ENCODE measurements around the gene SHB. TPM values are rescaled to one million over a fixed set of nuclear protein-coding genes. Genes with fewer than 3 reads are reported as not detected.
A peak's percentile ranks its signal among the peaks of the same experiment; 100 is the strongest.

Gene SHB
- total RNA-seq, 2 donors from 2014 or later: 25.2 to 29.3 TPM

- intact Hi-C loops (cut with DNase I): no loop called here
- WGBS, 2 donors: 68 to 74% methylated on average over 5 of the region's 5 CpGs
- DNase-seq (no peak), ATAC-seq (no peak)
- Histone ChIP-seq H3K4me3 (no peak overlapping the region), H3K27me3 (no peaks in the 10 kb centered on the region), H3K9me3 (no peaks in the 10 kb centered on the region), H3K36me3 (replicated peaks in 1 of 2; ENCODE audit: insufficient read depth in 1 of 2, low read depth in 2 of 2) (no peaks in the 10 kb centered on the region), H3K27ac (peak overlapping the region; percentile 61 to 70 (median 64)), H3K4me1 (peaks cover 85% of the 10 kb centered on the region)
- TF ChIP-seq CTCF (IDR thresholded peaks at IDR 0.05) (no peak), POLR2A (IDR thresholded peaks at IDR 0.05) (no peak)
These were observed 45.4 kb downstream of the SHB start for GRCh38 chr9:38023661-38024035.

DNA sequence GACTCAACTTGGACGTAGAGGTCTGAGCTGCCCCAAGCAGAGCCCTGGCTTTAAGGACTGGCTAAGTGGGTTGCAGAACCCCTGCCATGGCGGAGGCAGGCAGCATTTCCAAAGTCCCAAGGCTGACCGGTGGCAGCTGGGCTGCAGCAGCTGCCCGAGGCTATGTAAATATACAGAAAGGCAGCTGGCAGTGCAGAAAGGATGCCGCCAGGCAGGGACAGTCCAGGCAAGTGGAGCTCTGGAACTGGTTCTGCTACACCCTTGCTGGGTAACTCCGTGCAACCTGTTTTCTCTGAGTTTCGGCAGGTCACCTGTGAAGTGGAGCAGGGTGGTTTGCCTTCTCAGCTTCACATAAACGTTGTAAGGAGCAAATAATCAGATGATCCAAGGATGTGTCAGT lies 46.0 kb downstream of the SHB start:
- Histone ChIP-seq H3K9me3 (no peaks in the 10 kb centered on the region), H3K4me1 (peaks cover 85% of the 10 kb centered on the region), H3K4me3 (no peak overlapping the region), H3K27ac (peak overlapping the region; percentile 61 to 70 (median 64)), H3K36me3 (replicated peaks in 1 of 2; ENCODE audit: insufficient read depth in 1 of 2, low read depth in 2 of 2) (no peaks in the 10 kb centered on the region), H3K27me3 (no peaks in the 10 kb centered on the region)
- ATAC-seq (peak; percentile 82), DNase-seq (peak; percentile 73 to 91 (median 88))
- 16 to 19% methylated on average over 8 of the region's 8 CpGs for WGBS, 2 donors
- TF ChIP-seq POLR2A (IDR thresholded peaks at IDR 0.05) (peak in 1 of 3 donors; percentile 13), CTCF (IDR thresholded peaks at IDR 0.05) (peak in 2 of 7 experiments; percentile 6 to 17)
- intact Hi-C loops (cut with DNase I): no loop called here

DNA sequence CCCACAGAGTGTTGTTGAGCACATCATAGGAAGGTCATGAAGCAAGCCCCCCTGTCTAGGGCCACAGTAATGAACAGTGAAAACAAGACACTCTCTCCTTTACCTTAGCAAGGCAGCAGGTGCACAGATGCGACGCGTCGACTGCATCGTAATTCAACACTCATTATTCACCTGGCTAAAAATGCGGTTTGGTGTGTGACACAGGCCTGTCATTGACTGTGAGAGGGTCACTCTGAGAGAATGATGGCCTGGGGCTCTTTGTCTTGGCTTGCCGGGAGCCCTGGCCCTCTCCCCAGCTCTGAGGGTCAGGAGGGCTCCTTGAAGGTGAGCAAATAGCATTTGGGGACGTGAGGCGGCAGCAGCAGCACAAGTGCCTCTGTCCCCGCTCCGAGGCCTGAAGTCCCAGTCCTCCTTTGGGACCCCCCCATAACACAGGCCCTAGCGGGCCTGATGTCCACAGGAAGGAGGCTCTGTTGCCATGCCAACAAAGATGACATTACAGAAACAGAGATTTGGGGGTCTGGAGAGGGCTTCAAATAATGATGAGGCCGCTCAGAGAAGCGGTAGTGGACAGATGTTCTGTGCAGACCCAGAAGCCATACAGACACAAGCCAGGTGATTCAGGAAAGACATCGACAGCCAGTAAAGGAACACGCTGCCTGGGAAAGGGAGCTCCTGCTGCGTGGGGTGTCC lies 46.7 kb downstream of the SHB start:
- ATAC-seq (no peak), DNase-seq (no peak)
- 83 to 89% methylated on average over 12 to 17 of the region's 17 CpGs for WGBS, 2 donors
- TF ChIP-seq CTCF (IDR thresholded peaks at IDR 0.05) (no peak), POLR2A (IDR thresholded peaks at IDR 0.05) (no peak)
- Histone ChIP-seq H3K4me1 (peaks cover 85% of the 10 kb centered on the region), H3K27me3 (no peaks in the 10 kb centered on the region), H3K36me3 (replicated peaks in 1 of 2; ENCODE audit: insufficient read depth in 1 of 2, low read depth in 2 of 2) (no peaks in the 10 kb centered on the region), H3K9me3 (no peaks in the 10 kb centered on the region), H3K4me3 (no peak overlapping the region), H3K27ac (peak overlapping the region; percentile 61 to 70 (median 64))
- intact Hi-C loops (cut with DNase I): no loop called here

GRCh38 chr9:38020151-38021076 lies 48.6 kb downstream of the SHB start:
- Histone ChIP-seq H3K4me3 (no peak overlapping the region), H3K36me3 (replicated peaks in 1 of 2; ENCODE audit: insufficient read depth in 1 of 2, low read depth in 2 of 2) (no peaks in the 10 kb centered on the region), H3K4me1 (peaks cover 83% of the 10 kb centered on the region), H3K27me3 (no peaks in the 10 kb centered on the region), H3K9me3 (no peaks in the 10 kb centered on the region), H3K27ac (peak overlapping the region; percentile 21 to 80 (median 54))
- no peak for TF ChIP-seq CTCF (IDR thresholded peaks at IDR 0.05)
- TF ChIP-seq POLR2A (IDR thresholded peaks at IDR 0.05): no peak
- ATAC-seq (no peak), DNase-seq (no peak)
- 55 to 57% methylated on average over 10 of the region's 10 CpGs for WGBS, 2 donors
- intact Hi-C loops (cut with DNase I): no loop called here

All from body of pancreas (tissue), 4 donors.